GM21423 (cell line): Measurements from ENCODE around the gene TAGLN2.
"Not testable (repeated sequence)": the region's sequence is repeated elsewhere in the genome, so short reads cannot be mapped to it uniquely, and the experiment has no call there.

Experiments
- ATAC-seq: cut with Tn5 transposase; IDR thresholded peaks from one replicate; pipeline ENCODE4 v1.9.1; 2021; ENCODE audit warnings: mild to moderate bottlenecking, moderate library complexity; ENCODE audit not compliant: unreplicated experiment

TAGLN2 gene

DNA sequence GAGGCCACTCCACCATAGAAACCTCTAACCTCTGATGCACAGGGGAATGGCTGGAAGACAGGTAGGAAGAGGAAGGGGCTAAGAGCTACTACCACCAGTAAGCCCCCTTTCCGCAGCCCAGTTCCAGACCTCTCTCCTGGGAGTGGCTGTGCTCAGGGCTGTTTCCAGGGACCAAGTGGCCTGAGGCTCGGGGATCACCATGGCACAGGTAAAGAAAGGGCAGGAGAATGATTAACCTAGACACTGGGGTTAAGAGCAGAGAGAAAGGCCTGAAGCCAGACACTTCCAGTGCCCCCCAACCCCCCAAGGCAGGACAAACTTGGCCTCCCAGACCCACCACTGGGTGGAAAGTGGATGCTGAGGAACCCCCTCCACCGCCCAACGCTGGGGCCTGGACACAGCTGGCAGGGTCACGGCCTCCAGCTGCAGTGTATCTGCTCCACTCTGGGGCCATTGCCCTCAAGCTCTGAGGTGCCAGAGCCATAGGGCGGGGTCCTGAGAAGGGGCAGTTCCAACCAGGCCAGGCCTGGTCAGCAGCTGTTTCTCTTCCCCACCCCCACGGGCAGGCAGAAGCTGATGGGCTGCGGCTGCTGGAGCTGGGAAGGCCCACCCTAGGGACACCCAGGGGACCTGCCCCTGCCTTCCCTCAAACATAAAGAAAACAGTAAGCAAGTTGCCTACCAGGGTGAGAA, 2.6 kb downstream of the TAGLN2 start:
- ATAC-seq = no peak

- ATAC-seq = no peak
These were observed 3.4 kb downstream of the TAGLN2 start for GRCh38 chr1:159921700-159922504.

GRCh38 chr1:159921251-159921650, 4.1 kb downstream of the TAGLN2 start:
- peak; percentile 14 for ATAC-seq

DNA sequence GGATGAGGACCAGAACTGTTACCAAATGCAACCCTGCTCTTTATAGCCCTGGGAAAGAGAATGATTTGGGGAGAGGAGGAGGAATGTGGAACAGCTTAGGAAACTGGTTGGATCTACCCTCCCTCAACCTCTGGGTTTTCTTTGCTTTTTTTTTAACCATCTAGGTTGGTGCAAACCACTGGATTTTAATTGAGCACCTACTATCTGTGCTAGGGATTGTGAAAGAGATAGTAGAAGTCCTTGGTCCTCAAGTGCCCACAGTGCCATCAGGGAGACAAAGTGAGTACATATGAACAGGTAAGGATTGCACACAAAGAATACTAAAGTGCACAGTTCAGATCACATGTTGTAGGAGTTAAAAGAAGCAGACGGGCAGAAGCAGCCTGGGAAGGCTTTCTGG, 4.7 kb downstream of the TAGLN2 start:
- no peak for ATAC-seq

- no peak for ATAC-seq
These were observed 5.1 kb downstream of the TAGLN2 start for GRCh38 chr1:159920202-159920601.

DNA sequence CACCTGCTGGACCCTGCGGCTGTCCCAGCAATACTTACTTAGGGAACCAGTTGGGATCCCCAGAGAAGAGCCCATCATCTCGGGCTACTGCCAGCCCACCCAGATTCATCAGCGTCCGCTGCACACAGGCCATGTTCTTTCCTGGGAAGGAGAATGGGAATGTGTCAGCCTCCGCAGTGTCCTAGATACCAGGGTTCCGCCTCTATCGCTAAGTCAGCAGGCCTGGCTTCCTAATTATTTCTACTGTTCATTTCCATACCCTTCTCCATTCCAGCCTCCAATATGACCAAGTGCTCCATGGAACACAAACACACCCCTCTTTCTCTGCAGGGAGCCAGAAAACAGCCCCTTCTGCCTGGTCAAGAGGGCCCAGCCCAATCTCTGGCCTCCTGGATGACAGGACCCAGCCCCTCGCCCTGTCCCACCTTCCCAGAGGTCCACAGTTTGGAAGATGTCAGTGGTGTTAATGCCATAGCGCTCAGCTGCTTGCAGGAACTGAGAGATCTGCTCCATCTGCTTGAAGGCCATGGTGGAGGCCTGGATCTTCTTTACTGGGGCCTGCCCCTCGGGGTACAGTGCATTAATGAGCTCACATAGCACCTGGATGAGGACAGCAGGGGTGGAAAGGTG, 6.0 kb downstream of the TAGLN2 start:
- ATAC-seq = no peak

DNA sequence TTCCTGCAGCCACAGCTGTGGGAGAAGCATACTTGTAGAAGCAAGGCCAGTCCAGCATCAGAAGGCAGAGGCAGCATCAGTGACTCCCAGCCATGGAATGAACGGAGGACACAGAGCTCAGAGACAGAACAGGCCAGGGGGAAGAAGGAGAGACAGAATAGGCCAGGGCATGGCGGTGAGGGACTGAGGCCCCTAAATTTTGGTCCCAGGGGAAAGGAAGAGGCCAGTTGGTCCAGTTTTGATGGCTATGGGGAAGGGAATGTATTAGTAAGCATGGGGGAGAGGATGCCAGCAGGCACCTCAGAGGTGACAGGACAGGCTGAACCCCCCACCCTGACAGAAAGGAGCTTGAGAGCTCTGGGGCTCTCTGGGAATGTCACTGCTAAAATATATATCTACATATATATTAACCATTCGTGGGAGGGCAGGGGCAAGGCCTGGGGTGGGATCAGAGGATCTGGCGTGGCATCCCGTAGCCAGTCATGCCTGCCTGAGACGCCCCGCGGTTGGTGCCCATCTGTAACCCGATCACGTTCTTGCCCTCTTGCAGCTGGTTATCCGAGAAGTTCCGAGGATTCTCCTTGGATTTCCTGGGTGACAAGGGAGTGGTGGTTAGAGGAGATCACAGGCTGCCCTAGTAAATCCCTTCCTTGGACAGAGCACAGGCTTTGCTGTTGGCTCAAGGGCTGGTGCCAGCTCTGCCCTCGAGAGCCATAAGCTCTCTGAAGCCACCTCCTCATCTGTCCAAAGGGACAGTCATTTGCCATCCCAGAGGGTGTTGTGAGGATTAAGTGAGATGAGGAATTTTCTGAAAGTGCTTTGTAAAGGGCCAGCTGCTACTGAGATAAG, 6.7 kb downstream of the TAGLN2 start:
- ATAC-seq = no peak

- no peak for ATAC-seq
These were observed 7.6 kb downstream of the TAGLN2 start for GRCh38 chr1:159917533-159918351.

- no peak for ATAC-seq
These were observed 8.9 kb downstream of the TAGLN2 start for GRCh38 chr1:159916242-159917051.

DNA sequence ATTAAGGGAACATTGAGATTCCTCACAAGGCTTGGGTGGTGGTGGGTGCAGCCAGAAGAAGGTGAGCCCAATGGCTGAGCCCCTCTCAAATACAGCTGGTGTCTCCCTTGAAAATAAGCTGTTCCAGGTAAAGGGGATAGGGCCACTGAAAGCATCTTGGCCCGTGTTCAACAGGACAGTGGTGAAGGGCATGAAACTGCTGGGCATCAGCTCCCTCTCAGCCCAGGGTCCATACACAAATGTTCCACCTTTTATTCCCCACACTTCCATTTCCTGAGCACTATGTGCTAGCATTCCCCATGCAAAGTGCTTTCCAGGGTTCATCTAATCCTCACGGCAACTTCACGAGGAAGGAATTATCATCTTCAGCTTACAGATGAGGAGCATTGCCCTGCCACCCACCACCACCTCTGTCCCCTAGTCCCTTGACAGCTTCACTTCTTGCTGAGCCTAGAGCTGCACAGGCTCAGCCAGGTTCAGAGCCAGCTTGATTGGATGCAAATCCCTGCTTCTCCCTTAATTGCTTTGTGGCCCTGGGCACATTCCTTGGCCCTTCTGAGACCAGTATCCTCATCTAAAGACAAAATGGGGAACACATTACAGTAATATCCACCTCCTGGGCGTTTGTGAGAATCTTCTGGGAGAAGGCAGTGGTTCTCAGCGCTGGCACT, 9.6 kb downstream of the TAGLN2 start:
- ATAC-seq = no peak

DNA sequence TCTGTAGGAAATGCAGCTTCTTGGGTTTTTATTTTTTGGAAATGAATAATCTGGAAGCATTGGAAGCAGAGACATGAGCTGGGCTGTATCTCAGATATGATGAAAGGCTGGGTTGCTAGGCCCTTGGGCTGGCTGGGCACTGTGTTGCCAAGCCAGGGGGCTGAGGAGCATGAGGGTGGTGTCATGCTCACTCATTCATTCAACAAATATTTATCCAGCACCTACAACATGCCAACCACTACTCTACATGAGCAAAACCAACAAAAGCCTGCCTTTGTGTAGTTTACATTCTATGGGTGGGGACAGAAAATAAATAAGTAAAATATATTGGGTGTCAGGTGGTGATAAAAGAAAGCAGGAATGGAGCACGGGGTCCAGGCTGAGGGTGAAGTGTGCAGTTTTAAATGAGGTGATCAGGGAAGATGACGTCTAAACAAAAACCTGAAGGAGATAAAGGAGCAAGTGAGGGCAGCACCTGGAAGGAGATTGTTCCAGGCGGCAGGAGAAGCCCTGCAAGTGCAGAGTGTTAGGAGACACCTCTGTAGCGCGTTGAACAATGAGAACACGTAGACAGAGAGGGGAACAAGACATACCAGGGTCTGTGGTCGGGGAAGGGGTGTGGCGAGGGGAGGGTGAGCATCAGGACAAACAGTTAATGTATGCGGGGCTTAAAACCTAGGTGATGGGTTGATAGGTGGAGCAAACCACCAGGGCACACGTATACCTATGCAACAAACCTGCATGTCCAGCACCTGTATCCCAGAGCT, 10.9 kb downstream of the TAGLN2 start:
- ATAC-seq = no peak

GRCh38 chr1:159913451-159914192, 11.7 kb downstream of the TAGLN2 start:
- no peak for ATAC-seq

DNA sequence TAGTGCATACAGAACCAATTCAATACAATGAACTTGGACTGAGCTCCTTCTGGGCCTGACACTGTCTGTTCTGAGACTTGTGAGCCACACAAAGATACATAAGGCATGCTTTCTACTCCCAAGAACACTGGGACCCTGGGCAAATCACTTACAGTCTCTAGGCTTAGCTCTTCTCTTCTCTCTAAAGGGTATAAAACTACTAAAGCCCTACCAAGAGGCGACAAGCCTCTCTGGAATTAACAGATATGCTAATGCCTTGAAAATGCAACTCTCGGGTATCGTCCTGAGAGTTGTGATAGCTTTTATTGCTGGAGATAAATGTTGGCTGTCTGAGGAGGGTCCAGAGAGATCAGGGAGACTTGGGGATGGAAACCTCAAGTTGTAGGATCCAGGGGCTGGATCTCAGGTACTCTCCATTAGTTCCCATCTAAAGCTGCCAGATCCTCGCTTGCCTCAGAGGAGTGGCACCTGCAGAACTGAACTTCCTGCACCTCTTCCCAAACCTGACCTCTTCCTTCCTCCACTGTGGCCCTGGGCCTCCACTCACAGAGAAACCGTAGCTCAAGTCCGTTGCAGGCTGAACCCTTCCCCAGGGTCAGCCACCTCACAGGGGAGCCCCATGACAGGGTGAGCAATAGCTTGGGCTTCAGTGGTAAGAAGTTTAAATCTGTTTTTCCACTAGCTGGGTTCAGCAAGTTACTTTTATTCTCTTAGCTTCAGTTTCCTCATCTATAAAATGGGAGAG, 13.8 kb downstream of the TAGLN2 start:
- no peak for ATAC-seq

GRCh38 chr1:159908031-159908940, 17.0 kb downstream of the TAGLN2 start:
- ATAC-seq = no peak

DNA sequence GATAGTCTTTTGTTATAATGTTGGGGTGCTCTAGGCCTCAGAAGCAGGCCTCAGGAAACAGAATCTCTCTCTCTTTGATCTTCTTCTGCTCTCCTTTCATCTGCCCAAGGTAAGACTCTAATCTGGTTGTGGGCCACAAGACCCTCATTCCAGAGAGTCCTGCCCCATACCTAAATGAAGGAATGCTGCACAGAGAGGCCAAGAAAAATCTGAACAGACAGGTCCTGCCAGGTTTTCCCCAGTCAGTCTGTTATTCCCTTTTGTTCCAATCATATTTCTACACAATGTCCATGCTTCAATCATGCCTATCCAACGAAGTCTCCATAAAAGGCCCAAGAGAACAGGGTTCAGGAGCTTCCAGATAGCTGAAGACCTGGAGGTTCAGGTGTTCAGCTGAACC, 18.3 kb downstream of the TAGLN2 start:
- no peak for ATAC-seq

DNA sequence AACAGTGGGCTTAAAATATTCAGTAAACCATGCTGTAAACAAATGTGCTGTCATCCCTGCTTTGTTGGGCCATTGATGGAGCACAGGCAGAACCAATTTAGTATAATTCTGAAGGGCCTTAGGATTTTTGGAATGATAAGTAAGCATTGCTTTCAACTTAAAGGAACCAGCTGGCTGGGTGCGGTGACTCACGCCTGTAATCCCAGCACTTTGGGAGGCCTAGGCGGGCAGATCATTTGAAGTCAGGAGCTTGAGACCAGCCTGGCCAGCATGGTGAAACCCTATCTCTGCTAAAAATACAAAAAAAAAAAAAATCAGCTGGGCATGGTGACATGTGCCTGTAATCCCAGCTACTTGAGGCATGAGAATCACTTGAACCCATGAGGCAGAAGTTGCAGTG, 21.3 kb downstream of the TAGLN2 start:
- not testable (repeated sequence) for ATAC-seq
